SHP77 treated with DMSO at 0.1 percent for 48 hours (cell line): Measurements from ENCODE around the gene PTK7.
"Not testable (repeated sequence)": the region's sequence is repeated elsewhere in the genome, so short reads cannot be mapped to it uniquely, and the experiment has no call there.

ENCODE experiments used
- DNase-seq: peaks from one replicate; lab custom pipeline; 2025; lab: John Stamatoyannopoulos, UW

The PTK7 gene

DNA sequence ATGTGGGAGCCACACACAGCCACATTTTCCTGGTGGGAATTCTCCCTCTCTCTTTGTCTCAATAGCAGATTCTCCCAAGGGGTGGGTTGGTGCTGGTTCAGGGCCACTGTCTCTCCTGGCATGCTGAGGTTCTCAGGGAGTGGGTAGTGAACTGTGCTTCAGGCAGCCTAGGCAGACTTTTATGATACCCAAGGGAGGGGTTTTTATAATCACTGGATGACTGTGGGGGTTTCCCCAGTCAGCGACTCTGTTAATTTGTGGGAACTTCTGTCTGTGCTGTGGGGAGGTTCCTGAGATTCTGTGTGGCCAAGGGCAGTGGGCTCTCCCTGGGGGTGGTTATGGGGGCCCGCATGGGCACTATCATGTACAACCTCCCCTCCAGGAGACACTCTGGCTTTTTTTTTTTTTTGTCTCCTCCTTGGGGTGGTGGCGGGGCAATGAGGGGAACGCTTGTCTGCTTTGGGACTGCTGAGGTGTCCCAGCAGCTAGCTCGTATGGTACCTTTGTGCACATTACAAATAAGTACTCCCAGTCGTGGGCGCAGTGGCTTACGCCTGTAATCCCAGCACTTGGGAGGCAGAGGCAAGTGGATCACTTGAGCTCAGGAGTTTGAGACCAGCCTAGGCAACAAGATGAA lies 10.0 kb downstream of the PTK7 start:
- no peak for DNase-seq

DNA sequence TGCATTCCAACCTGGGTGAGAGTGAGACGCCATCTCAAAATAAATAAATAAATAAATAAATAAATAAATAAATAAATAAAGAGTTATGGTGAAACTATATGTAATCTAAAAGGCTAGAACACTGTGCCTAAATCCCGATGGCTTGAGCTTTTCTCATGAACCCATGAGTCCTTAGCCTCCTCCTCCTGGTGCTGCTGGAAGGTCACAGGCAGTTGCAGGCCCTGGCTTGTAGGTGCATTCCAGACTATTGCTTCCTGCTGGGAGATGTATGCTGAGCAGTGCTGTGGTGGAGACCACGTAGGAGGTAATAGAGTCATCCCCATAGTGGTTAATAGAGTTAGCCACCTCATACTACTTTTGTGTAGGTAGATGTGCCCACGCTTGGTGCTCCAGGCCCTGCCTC lies 12.5 kb downstream of the PTK7 start:
- DNase-seq = no peak

DNA sequence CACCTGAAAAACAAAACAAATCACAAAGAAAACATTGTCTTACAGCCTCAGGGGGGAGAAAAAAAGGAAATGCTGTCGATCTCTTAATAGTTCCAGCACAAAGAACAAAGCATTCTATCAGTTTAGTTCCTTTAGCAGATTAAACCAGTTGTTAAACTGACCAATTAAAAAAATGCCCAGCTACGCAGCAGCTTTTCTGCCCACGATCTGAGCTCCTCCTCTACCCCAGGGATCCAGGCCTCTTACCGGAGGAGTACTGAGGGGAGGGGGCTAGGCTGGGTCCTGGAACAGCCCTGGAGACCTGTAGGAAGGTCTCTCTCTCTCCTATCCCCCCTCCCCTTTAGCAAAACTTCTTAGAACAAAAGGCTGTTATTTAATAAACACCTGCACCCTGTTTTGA lies 13.4 kb downstream of the PTK7 start:
- no peak for DNase-seq

DNA sequence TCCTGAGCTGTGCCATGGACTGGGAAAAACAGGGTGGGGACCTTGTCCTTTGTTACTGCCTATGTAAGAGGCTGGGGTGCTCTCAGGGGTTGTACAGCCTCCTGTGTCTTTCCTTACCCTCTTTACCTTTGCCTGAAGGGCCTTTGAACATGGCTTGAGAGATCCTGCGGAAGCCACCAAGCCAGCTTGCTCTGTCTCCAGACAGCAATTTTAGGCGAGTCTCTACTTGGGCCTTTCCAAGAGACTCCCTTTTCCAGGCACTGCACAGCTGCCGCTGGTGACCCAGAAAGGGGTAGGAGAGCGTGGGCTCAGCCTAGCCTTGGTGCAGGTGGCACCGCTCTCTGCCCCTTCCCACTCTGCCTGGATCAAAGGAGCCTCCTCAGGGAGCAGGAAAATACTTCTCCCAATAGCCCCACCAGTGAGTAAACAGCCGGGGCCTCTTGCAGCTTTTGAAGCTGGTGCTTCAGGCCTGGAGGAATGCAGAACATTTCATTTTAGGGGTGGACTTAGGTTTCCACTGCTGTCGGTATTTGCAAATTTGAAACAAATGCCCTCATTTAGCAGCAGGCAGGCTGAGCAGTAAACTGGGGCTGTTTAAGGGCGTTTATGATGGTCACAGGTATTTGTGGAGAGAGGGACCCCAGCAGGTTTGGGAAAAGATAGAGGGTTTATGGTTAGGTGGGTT lies 13.9 kb downstream of the PTK7 start:
- DNase-seq = no peak

DNA sequence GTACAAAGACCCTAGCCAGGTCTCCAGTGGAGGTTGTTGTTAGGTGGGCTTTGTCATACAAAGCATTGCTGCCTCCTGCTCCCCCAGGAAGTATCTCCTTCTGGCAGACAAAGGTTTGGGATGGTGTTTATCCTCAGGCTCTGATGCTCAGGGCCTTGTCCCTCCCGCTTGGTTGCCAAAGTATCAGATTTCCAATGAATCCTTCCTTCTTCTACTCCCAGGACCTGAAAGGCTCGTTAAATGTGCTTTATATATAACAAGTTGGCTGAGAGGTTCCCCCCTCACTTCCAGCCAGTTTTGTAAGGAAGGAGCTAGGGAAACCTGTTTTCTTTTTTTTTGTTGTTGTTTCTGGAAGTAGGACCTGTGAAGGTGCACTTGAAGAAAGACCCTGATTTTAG lies 14.4 kb downstream of the PTK7 start:
- no peak for DNase-seq

DNA sequence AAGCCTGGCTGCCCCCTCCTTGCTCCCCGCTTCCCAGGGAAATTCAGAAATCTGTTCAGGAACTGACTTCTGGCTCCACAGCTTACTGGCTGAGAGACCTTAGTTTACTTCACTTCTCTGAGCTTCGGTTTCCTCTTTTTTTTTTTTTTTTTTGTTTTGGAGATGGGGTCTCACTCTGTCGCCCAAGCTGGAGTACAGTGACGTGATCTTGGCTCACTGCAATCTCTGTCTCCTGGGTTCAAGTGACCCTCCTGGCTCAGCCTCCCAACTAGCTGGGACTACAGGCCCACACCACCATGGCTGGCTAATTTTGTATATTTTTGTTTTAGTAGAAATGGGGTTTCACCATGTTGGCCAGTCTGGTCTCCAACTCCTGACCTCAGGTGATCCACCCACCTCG lies 14.9 kb downstream of the PTK7 start:
- DNase-seq = no peak

DNA sequence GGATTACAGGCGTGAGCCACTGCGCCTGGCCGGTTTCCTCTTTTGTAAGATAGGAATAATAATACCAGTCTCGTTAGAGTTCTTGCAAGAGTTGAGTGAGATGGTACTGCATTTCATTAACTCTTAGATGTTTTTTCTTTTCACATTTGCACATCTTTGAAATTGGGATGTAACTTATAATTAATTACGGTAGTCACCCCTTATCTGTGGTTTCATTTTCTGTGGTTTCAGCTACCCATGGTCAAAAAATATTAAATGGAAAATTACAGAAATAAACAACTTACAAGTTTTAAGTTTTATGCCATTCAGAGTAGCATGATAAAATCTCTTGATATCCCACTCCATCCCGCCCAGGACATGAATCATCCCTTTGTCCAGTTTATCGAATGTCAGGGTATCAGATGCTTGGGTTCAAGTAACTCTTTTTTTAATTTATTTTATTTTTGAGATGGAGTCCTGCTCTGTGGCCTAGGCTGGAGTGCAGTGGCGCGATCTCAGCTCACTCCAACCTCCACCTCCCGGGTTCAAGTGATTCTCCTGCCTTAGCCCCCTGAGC lies 15.4 kb downstream of the PTK7 start:
- no peak for DNase-seq

DNA sequence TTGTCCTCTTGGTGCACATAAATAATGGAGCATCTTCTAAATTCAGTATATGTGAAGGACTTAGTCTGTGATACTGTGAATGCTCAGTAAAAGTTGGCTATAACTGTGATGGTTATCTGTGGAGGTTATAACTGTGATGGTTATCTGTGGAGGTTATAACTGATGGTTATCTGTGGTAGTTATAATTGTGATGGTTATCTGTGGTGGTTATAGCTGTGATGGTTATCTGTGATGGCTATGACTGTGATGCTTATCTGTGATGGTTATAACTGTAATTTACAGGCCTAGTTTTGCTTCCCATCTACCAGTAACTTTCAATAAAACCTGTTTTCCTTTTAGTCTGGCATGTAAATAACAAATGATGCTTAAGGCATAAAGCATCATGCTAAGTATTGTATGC lies 16.5 kb downstream of the PTK7 start:
- no peak for DNase-seq

DNA sequence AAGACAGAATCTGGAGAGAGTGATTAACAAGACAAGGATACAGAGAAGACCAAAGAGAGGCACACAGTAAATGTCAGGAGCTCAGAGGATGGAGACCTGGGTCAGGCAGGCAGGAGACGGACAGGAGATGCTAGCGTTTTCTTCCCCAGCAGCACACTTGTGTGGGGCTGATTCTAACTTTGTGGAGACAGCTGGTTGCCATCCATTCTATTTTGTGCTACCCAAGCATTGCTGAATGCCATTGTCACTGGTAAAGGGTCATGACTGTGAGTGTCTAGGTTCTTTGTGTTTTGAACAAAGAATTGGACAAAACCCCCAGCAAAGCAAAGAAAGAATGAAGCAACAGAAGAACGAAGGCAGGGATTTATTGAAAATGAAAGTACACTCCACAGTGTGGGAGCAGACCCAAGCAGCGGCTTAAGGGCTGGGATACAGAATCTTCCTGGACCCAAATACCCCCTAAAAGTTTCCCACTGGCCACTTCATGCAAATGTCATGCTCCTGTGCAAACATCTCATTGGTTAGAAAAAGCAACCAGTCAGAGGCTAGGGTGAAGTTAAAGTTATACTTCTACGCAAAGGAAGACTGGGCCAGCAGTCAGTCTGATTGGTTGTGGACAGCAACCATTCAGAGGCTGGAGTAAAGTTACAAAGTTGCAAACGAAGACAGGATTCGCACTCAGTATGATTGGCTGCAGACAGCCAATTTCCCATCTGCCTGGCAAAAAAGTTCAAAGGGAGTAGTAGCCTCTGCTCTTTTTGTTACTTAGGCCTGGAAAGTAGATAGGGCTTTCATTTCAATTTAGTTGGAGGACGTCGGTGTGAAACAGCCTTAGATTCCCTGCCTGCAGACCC lies 17.5 kb downstream of the PTK7 start:
- no peak for DNase-seq

DNA sequence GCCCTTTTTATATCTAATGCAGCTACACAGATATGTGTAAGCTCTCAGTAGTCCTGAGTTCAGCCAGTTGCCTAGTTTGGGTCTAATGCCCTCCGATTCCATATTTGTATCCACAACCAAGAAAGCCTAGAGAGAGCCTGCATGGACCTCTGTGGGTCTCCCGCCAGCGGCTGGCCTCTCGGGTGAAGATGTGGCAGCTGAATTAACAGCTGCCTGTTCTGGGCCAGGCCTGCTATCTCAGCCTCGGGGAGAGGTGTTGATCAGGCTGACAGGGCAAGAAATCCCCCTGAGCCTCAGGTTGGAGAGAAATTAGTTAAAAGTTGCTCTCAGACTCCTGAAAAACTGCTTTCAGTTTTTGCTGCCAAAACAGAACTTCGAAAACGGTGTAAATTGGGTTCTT lies 19.8 kb downstream of the PTK7 start:
- DNase-seq = no peak

DNA sequence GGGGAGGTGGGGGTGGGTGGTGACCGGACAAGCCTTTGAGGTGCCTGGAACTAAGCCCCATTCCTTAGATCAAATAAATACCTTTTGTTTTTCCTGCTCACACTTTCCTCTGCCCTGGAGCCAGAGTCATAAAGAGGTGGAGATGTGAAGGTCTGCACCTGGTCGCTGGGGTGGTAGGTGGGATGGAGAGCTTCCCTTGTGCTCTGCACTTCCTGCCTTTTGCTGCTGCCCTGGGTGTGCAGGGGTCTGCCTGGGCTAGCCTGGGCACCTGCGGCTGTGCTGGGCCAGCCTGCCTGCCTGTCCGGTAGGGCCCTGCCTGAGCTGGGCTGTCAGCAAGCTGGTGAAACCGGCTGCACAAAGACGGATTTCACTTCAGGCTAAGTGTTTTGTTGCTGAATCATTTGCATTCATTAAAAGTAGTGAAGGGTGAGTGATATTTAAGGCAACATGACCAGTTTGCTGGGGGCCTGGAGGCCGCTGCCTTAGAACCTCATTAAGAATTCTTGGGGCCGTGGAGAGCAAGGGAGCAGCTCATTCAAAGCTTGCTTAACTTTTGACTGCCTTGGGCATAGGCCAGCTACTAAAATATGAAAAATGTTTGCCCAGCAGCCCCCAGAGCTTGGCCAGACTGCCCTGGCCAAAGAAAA lies 20.5 kb downstream of the PTK7 start:
- DNase-seq = no peak

DNA sequence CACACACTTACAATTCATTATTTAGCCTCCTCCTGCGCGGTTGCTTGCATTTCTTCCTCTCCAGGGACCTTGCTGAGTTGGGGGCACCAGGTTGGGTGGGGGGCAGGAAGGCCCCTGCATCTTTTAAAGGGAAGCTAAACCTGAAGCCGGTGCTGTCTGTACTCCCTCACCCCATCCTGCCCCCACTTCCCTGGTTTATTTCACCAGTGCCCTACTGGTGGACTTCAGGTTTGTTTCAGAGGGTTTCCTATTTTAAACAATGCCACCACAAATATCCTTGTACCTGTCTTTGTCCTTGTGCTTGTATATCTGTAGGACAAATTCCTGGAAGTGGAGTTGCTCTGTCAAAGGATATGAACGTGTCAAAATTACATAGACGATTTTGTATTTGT lies 21.0 kb downstream of the PTK7 start:
- DNase-seq = no peak

DNA sequence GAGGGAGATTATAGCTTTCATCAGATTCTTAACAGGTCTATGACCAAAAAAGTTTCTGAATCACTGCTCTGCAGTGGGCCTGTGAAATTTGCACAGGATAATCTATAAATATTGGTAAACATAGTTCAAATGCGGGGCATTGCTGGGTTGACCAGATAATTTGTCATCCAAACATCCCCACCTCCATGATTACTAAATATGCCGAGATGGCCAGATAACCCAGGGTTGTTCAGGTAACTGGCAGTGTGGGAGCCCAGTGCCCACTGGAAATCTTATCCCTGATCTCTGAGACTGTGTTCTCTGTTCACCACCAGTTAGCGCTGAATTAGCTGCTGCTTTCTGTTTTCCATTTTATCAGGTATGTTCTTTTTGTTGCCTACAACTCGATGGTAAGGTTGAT lies 21.4 kb downstream of the PTK7 start:
- DNase-seq = no peak

DNA sequence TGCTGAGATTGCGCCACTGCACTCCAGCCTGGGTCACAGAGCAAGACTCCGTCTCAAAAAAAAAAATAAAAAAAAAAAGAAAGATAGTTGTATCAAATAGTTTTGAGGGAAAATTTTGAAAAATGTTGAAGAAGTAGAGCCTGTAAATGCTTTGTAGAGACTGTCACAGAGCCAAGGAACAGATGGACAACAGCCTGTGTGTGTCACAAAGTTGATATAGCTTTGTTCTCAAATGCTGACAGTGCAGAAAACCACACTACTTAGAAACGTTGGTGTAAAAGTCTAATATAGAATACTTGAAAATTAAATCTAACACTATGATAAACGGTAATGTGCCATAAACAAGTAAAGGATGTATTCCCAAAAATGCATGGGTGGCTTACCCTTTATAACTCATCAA lies 25.4 kb downstream of the PTK7 start:
- DNase-seq = no peak

DNA sequence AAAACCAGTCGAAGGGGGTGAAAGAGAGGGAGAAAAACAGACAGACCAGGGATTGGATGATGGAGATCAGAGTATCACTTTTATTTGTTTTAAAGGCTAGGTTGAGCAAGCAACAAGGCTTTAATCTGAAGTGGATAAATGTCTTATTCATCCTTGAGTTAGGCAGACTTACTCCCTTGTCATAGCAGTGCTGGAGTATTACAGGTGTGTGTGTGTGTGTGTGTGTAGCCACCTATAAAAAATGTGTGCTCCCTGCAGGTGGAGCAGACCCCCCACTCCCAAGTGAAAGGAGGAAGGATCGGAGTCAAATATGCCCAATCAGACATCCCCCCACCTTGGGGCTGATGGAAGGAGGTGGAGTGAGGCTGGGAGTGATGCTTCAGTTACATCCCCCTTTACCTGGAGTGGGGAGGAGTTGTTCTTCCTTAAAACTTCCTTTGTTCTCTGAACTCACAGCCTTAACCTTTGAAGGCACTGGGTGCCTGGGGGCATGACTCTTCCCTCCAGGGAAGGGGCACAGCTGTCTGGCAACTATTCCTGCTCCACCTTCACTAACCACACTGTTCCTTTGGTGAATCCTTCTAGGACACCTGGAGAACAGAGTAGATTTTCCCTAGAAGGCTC lies 27.3 kb downstream of the PTK7 start:
- no peak for DNase-seq

DNA sequence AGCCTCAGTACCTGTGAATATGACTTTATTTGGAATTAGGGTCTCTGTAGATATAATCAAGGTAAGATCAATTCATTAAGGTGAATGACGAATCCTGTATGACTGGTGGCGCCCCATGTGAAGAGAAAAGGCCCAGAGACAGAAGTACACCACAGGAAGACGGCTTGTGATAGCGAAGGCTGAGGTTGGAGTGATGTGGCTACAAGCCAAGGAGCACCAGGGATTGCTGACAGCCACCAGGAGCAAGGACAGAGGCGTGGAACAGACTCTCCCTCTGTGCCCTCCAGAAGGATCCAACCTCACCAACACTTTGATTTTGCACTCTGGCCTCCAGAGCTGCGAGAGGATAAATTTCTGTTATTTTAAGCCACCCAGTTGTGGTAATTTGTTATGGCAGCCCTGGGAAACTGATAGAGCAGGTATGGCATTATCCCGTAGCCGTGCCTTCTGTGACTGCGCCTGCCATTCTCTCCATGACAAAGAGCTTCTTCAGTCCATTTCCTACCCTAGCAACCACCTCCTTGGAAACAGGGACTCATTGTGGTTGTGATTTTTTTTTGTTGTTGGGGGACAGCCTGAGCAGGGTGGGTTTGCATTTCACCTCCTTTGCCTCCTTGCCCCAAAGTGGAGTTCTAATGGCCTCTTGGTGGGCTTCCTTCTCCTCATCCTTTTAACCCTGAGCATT lies 29.6 kb downstream of the PTK7 start:
- DNase-seq = no peak

DNA sequence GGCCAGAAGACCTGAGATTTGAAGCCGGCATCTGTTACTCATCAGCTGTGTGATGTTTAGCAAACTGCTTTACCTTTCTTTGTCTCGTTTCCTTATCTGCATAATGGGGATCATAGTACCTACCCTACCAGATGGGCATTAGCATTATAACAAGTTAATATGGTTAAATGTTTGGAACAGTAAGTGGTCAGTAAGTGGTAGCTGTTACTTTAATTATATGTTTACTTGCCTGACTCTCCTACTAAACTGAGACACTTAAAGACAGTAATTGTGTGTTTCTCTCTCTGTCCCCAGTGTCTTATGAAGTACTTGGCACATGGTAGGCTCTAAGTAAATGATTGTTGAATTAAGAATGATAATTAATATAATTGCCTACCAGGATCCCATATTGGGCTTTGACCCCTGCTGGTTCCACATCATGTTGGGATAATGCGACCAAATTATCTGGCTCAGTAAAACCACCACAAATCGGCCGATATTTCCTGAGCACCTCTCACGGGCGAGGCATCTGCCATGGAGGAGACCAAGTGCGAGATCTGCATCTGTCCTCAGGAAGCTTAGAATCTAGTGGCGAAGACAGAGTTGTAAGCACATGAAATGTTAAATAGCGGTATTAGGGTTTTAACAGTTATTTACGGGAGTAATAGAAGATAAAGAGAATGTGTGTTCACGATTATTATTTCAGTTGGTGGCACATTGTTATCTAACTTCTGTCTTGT lies 31.4 kb downstream of the PTK7 start:
- DNase-seq = no peak

DNA sequence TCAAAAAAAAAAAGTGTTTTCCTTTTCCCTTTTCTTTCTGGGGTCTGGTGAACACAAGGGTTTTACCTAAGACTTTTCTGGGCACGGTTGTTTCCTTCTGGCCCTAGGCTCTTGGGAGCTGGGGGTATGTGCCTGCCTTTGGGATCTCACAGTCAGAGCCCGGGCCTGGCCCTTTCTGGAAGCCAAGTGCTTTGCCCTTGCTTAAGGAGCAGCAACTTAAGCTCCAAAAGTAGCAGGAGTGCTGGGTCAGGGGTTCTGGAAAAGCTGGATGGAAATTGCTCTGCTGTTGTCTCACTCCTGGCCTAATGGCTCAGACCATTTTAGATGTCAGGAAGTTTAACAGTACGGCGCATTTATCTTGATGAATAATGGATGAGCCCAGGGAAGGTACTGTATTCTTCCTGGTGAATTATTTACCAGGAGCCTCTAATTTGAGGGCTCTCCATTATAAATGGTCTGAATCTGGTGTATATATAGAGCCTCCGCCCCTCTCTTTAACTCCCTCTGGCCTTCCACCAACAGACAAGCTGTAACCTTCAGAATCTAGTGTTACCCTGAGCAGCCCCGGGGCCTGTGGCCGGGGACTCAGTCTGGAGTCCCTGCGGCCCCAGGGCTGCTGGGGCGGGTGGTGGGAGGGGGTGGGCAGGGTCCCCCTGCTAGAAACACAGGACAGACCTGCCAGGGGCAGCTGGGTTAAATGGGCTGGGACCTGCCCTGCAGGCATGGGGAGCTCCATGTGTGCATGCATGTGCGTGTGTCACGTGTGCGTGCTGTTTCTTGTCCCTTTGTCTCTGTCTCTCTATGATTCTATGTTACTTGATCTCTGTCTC lies 37.5 kb downstream of the PTK7 start:
- DNase-seq = no peak

DNA sequence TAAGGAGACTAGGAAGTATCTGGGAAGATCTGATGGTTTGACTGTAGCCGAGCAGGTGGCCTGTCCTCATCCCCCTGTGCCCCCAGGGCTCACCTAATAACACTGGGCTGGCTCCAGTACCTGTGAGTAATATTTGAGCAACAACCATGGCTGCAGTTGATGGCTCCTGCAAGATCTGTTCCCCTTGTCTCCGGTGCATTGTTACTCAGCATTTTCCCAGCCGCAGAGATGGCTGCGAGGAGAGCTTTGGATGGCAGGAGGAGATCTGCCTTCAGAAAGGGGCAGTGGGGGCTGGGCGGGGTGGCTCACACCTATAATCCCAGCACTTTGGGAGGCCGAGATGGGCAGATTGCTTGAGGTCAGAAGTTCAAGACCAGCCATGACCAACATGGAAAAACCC lies 39.3 kb downstream of the PTK7 start:
- no peak for DNase-seq

DNA sequence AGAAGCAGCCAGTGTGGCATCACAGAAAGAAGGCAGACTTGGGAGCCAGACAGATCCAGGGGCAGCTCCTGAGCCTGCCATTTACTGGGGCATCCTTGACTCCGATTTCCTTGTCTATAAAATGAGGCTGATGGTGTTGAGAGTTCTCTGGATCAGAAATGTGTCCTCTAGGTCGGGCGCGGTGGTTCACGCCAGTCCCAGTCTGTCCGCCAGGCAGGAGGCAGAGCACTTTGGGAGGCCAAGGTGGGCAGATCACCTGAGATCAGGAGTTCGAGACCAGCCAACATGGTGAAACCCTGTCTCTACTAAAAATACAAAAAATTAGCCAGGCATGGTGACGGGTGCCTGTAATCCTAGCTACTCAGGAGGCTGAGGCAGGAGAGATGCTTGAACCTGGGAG lies 41.4 kb downstream of the PTK7 start:
- not testable (repeated sequence) for DNase-seq
